Measurements from ENCODE around the gene PCDHB15. TPM values are rescaled to one million over a fixed set of nuclear protein-coding genes. Genes with fewer than 3 reads are reported as not detected.
A peak's percentile ranks its signal among the peaks of the same experiment; 100 is the strongest.
"Not testable (repeated sequence)": the region's sequence is repeated elsewhere in the genome, so short reads cannot be mapped to it uniquely, and the experiment has no call there.

The PCDHB15 gene
- total and polyA plus RNA-seq, 8 donors = 1.7 to 2.8 (median 2.4) TPM

- ATAC-seq (no peak), DNase-seq (no peak), FAIRE-seq (no peak)
- H3K4me1 ChIP-seq = no peaks in the 10 kb centered on the region
- no peak overlapping the region for H3K27ac ChIP-seq
- H3K36me3 ChIP-seq = no peaks in the 10 kb centered on the region
- 16 to 19% methylated on average over 39 to 43 of the region's 43 CpGs for WGBS, 2 donors
- no peaks in the 10 kb centered on the region for H3K27me3 ChIP-seq
- no peak for TF ChIP-seq CTCF (IDR thresholded peaks at IDR 0.05)
- intact Hi-C loops (cut with DNase I) = no loop called here
- no peak overlapping the region for H3K4me3 ChIP-seq
- peaks cover 0 to 14% (median 5%) of the 10 kb centered on the region in 4 donors for H3K9me3 ChIP-seq
These were observed 3.7 kb upstream of the PCDHB15 start for GRCh38 chr5:141241496-141241895.

- FAIRE-seq; ATAC-seq; H3K9me3 ChIP-seq; H3K4me3 ChIP-seq; H3K27me3 ChIP-seq; DNase-seq; intact Hi-C loops (cut with DNase I); H3K36me3 ChIP-seq; H3K4me1 ChIP-seq; H3K27ac ChIP-seq: not testable (repeated sequence)
- 35 to 40% methylated on average over 22 to 35 of the region's 42 CpGs for WGBS, 2 donors
These were observed 1.8 kb downstream of the PCDHB15 start for GRCh38 chr5:141246971-141247370.

- H3K36me3 ChIP-seq; FAIRE-seq; H3K4me3 ChIP-seq; intact Hi-C loops (cut with DNase I); H3K27me3 ChIP-seq; DNase-seq; H3K4me1 ChIP-seq; ATAC-seq; H3K27ac ChIP-seq; H3K9me3 ChIP-seq: not testable (repeated sequence)
- WGBS, 2 donors = 38 to 43% methylated on average over 23 to 34 of the region's 34 CpGs
These were observed 2.2 kb downstream of the PCDHB15 start for GRCh38 chr5:141247434-141247833.

GRCh38 chr5:141250576-141250975 lies 5.4 kb downstream of the PCDHB15 start:
- ATAC-seq = no peak
- no peak overlapping the region for H3K4me3 ChIP-seq
- DNase-seq = no peak
- H3K27ac ChIP-seq = no peak overlapping the region
- intact Hi-C loops (cut with DNase I) = no loop called here
- H3K36me3 ChIP-seq = no peaks in the 10 kb centered on the region
- no peaks in the 10 kb centered on the region for H3K27me3 ChIP-seq
- peaks cover 0 to 7% (median 0%) of the 10 kb centered on the region in 4 donors for H3K9me3 ChIP-seq
- TF ChIP-seq CTCF (IDR thresholded peaks at IDR 0.05) = no peak
- no peak for FAIRE-seq
- H3K4me1 ChIP-seq = no peaks in the 10 kb centered on the region

- ATAC-seq (no peak), DNase-seq (no peak), FAIRE-seq (peak; percentile 5)
- Histone ChIP-seq H3K27me3 (no peaks in the 10 kb centered on the region), H3K27ac (no peak overlapping the region), H3K9me3 (peaks cover 0 to 13% (median 8%) of the 10 kb centered on the region in 4 donors), H3K4me3 (no peak overlapping the region), H3K36me3 (no peaks in the 10 kb centered on the region), H3K4me1 (no peaks in the 10 kb centered on the region)
- no peak for TF ChIP-seq CTCF (IDR thresholded peaks at IDR 0.05)
- intact Hi-C loops (cut with DNase I) = no loop called here
These were observed 13.3 kb downstream of the PCDHB15 start for GRCh38 chr5:141258464-141258863.

GRCh38 chr5:141258948-141259347 lies 13.8 kb downstream of the PCDHB15 start:
- intact Hi-C loops (cut with DNase I) = no loop called here
- Histone ChIP-seq H3K36me3 (no peaks in the 10 kb centered on the region), H3K27me3 (no peaks in the 10 kb centered on the region), H3K9me3 (peaks cover 0 to 13% (median 9%) of the 10 kb centered on the region in 4 donors), H3K4me3 (no peak overlapping the region), H3K4me1 (no peaks in the 10 kb centered on the region), H3K27ac (no peak overlapping the region)
- no peak for TF ChIP-seq CTCF (IDR thresholded peaks at IDR 0.05)
- FAIRE-seq (no peak), DNase-seq (no peak), ATAC-seq (no peak)

Data from pancreas (tissue), 10 donors.